ENCODE results near the gene OR51A7. TPM values are rescaled to one million over a fixed set of nuclear protein-coding genes. Genes with fewer than 3 reads are reported as not detected.
"Not testable (repeated sequence)": the region's sequence is repeated elsewhere in the genome, so short reads cannot be mapped to it uniquely, and the experiment has no call there.

The OR51A7 gene
- total RNA-seq, 1 donor from 2014 or later: not detected

DNA sequence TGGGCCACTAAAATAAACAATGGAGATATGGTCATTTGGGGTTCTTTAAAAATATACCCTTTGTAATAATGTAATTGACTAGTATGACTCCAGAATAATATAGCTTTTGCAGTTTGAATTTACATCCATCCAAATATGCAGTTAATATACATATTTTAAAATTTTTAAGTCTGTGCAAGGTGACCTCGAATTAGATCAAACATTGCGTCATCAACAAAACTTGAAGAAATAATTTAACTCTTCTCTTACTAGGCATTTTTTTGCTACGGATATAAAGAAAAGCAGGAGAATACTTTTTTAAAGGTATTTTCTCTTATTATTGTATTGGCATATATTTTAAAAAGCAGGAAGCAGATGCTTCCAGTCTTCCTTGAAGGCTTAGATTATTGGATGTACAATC lies 33.2 kb downstream of the OR51A7 start:
- Histone ChIP-seq H3K9me3 (no peaks in the 10 kb centered on the region), H3K36me3 (no peaks in the 10 kb centered on the region), H3K27ac (no peak overlapping the region), H3K4me1 (no peaks in the 10 kb centered on the region), H3K27me3 (no peaks in the 10 kb centered on the region), H3K4me3 (no peak overlapping the region)
- TF ChIP-seq, protein P1, sequence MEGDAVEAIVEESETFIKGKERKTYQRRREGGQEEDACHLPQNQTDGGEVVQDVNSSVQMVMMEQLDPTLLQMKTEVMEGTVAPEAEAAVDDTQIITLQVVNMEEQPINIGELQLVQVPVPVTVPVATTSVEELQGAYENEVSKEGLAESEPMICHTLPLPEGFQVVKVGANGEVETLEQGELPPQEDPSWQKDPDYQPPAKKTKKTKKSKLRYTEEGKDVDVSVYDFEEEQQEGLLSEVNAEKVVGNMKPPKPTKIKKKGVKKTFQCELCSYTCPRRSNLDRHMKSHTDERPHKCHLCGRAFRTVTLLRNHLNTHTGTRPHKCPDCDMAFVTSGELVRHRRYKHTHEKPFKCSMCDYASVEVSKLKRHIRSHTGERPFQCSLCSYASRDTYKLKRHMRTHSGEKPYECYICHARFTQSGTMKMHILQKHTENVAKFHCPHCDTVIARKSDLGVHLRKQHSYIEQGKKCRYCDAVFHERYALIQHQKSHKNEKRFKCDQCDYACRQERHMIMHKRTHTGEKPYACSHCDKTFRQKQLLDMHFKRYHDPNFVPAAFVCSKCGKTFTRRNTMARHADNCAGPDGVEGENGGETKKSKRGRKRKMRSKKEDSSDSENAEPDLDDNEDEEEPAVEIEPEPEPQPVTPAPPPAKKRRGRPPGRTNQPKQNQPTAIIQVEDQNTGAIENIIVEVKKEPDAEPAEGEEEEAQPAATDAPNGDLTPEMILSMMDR (IDR thresholded peaks at IDR 0.05): no peak
- no peak for TF ChIP-seq POLR2AphosphoS5 (IDR thresholded peaks at IDR 0.05; ENCODE audit: insufficient read depth in 1 of 2, low read depth in 1 of 2)
- no peak for TF ChIP-seq POLR2A (IDR thresholded peaks at IDR 0.05)
- intact Hi-C loops (cut with DNase I): no loop called here
- DNase-seq (ENCODE audit: extremely low spot score in 2 of 2): no peak

DNA sequence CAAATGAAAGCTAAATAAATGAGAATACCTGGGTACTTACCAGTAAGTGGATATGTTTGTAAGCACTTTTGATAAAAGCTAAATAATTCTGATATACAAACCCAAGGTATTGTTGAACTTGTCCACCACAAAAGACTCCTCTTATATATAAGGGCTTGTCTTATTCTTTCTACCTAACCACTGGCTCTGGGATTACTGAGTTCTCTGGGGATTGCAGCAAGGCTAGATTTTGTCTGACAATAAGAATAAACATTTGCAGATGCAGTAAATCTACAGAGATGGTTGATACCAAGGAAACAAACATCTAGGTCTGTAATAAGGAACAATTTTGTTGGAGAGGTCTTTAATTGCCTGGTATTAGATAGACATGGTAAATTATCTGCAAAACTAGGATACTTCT lies 43.9 kb downstream of the OR51A7 start, which contains the start of gene OR51A4:
Gene OR51A4 (minus strand): TSS at position 101 of the 400 bp plus-strand sequence. CDS start 505 bp downstream, outside the sequence.
- no peak for DNase-seq (ENCODE audit: extremely low spot score in 2 of 2)
- TF ChIP-seq POLR2A (IDR thresholded peaks at IDR 0.05) (no peak), POLR2AphosphoS5 (IDR thresholded peaks at IDR 0.05; ENCODE audit: insufficient read depth in 1 of 2, low read depth in 1 of 2) (no peak)
- TF ChIP-seq, protein P1 (IDR thresholded peaks at IDR 0.05): no peak
- Histone ChIP-seq H3K9me3 (no peaks in the 10 kb centered on the region), H3K4me3 (no peak within 1 kb of the TSS), H3K27me3 (no peaks in the 10 kb centered on the region), H3K36me3 (no peaks in the 10 kb centered on the region), H3K4me1 (no peaks in the 10 kb centered on the region), H3K27ac (no peak within 1 kb of the TSS)
- intact Hi-C loops (cut with DNase I): no loop called here

DNA sequence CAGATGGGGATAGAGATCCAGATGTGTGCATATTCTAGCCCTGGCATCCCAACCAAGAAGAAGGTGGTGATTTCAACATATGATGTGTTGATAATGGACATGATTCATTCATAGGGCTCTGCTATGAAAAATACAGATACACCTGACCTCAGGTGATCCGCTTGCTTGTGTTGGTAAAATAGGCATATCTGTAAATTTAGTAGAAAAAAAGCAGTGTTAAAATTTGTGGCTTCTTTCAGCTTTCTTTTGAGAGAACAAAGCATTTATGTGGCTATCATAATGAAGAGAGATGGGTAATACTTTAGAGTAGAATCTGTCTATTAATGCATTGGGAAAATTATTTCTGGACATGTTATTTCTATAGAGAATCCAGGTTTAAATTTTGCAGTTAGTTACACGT lies 52.0 kb downstream of the OR51A7 start, which contains the start of gene OR51A2:
Gene OR51A2 (minus strand): TSS at position 101 of the 400 bp plus-strand sequence. CDS start 0 bp downstream, at position 101.
- intact Hi-C loops (cut with DNase I); H3K4me3 ChIP-seq; H3K4me1 ChIP-seq; DNase-seq (ENCODE audit: extremely low spot score in 2 of 2); H3K36me3 ChIP-seq; H3K9me3 ChIP-seq; H3K27ac ChIP-seq; H3K27me3 ChIP-seq: not testable (repeated sequence)

DNA sequence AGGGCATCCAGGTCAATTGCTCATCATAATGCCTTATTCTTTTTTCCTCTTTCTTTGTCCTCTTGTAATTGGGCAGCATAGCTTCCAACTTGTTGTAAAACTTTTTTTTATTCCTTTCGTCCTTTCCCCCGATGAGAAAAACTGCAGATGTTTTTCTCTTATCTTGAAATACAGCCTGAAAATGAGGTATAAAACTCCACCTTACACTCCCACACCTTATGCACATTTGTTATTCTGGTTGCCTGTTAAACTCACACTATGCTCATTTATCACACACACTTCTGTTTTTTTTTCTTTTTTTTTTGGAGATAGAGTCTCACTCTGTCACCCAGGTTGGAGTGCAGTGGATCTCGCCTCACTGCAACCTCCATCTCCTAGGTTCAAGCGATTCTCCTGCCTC lies 53.8 kb downstream of the OR51A7 start:
- no peak for DNase-seq (ENCODE audit: extremely low spot score in 2 of 2)
- Histone ChIP-seq H3K27me3 (no peaks in the 10 kb centered on the region), H3K9me3 (no peaks in the 10 kb centered on the region), H3K27ac (no peak overlapping the region), H3K4me1 (no peaks in the 10 kb centered on the region), H3K4me3 (no peak overlapping the region), H3K36me3 (no peaks in the 10 kb centered on the region)
- intact Hi-C loops (cut with DNase I): no loop called here
- no peak for TF ChIP-seq POLR2A (IDR thresholded peaks at IDR 0.05)
- TF ChIP-seq POLR2AphosphoS5 (IDR thresholded peaks at IDR 0.05; ENCODE audit: insufficient read depth in 1 of 2, low read depth in 1 of 2): no peak
- TF ChIP-seq, protein P1 (IDR thresholded peaks at IDR 0.05): no peak

Other genes with a start within 250 kb of the OR51A7 start
- gene OR51E2, start 205.9 kb upstream of the OR51A7 start, total RNA-seq: 0.98 TPM
- not detected for gene MMP26, start 199.0 kb upstream of the OR51A7 start, total RNA-seq
- not detected for gene OR51F1, start 133.8 kb upstream of the OR51A7 start, total RNA-seq
- not detected for gene OR52R1, start 99.4 kb upstream of the OR51A7 start, total RNA-seq
- not detected for gene OR51F2, start 82.5 kb upstream of the OR51A7 start, total RNA-seq
- not detected for gene OR51S1, start 54.6 kb upstream of the OR51A7 start, total RNA-seq
- gene OR51T1, start 21.9 kb upstream of the OR51A7 start, total RNA-seq: not detected
- gene OR51G2, start 15.6 kb downstream of the OR51A7 start, total RNA-seq: not detected
- not detected for gene OR51G1, start 20.6 kb downstream of the OR51A7 start, total RNA-seq
- gene OR51A4, start 43.8 kb downstream of the OR51A7 start, total RNA-seq: not detected
- gene OR51A2, start 51.9 kb downstream of the OR51A7 start, total RNA-seq: not detected
- gene OR51L1, start 91.1 kb downstream of the OR51A7 start, total RNA-seq: not detected
- gene OR52J3, start 142.7 kb downstream of the OR51A7 start, total RNA-seq: not detected
- gene OR52E2, start 155.8 kb downstream of the OR51A7 start, total RNA-seq: not detected
- gene OR52E1, start 165.8 kb downstream of the OR51A7 start, total RNA-seq: not detected
- not detected for gene OR52A5, start 234.6 kb downstream of the OR51A7 start, total RNA-seq

Measured in vagina (tissue), 2 donors.